ENCODE data around the gene ARCN1.

The ARCN1 gene

GRCh38 chr11:118572061-118572980, at the start of gene ARCN1:
ARCN1 (plus strand) TSS chr11:118572409; CDS start chr11:118572548, 139 bp downstream.
- peak; percentile 32 for DNase-seq

GRCh38 chr11:118522571-118523072, 49.6 kb upstream of the ARCN1 start:
- no peak for DNase-seq

GRCh38 chr11:118524356-118524755, 47.9 kb upstream of the ARCN1 start:
- DNase-seq, result no peak

- DNase-seq, result no peak
These were observed 47.3 kb upstream of the ARCN1 start for GRCh38 chr11:118524757-118525470.

- DNase-seq, result no peak
These were observed 45.5 kb upstream of the ARCN1 start for GRCh38 chr11:118526688-118527087.

- no peak for DNase-seq
These were observed 45.1 kb upstream of the ARCN1 start, which contains the start of gene TTC36 for GRCh38 chr11:118527109-118527508. TTC36 (plus strand) TSS chr11:118527474; CDS start chr11:118527495, 21 bp downstream.

GRCh38 chr11:118528511-118528910, 43.7 kb upstream of the ARCN1 start:
- no peak for DNase-seq

- no peak for DNase-seq
These were observed 42.5 kb upstream of the ARCN1 start for GRCh38 chr11:118529584-118530175.

- peak; percentile 41 for DNase-seq
These were observed 42.0 kb upstream of the ARCN1 start for GRCh38 chr11:118530180-118530682.

- DNase-seq, result no peak
These were observed 41.3 kb upstream of the ARCN1 start, which contains the start of gene TMEM25 for GRCh38 chr11:118530683-118531596. TMEM25 (plus strand) TSS chr11:118531192; CDS start chr11:118531802, 610 bp downstream.

- no peak for DNase-seq
These were observed 40.6 kb upstream of the ARCN1 start for GRCh38 chr11:118531597-118532084.

GRCh38 chr11:118532091-118532490, 40.1 kb upstream of the ARCN1 start:
- DNase-seq, result no peak

GRCh38 chr11:118532852-118533768, 39.1 kb upstream of the ARCN1 start:
- no peak for DNase-seq

GRCh38 chr11:118533769-118534729, 38.2 kb upstream of the ARCN1 start:
- no peak for DNase-seq

- no peak for DNase-seq
These were observed 36.9 kb upstream of the ARCN1 start for GRCh38 chr11:118535261-118535660.

GRCh38 chr11:118536726-118537125, 35.5 kb upstream of the ARCN1 start:
- no peak for DNase-seq

- no peak for DNase-seq
These were observed 34.7 kb upstream of the ARCN1 start for GRCh38 chr11:118537409-118537980.

- DNase-seq, result no peak
These were observed 28.1 kb upstream of the ARCN1 start for GRCh38 chr11:118544010-118544646.
